ENCODE measurements around the gene TLR5.

TLR5 gene

GRCh38 chr1:223106856-223107255, 36.2 kb downstream of the TLR5 start:
- no peak for DNase-seq (ENCODE audit: low read depth)

DNA sequence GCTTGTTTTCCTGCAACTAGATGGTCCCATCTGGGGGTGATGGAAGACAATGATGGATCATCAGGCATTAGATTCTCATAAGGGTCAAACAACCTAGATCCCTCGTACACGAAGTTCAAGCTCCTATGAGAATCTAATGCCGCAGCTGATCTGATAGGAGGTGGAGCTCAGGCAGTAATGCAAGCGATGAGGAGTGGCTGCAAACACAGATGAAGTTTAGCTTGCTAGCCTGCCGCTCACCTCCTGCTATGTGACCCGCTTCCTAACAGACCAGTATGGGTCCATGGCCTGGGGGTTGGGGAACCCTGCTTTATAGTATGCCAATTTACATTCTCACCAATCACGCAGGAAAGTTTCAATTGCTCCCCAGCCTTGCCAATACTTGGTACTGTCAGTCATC, 37.5 kb downstream of the TLR5 start:
- no peak for DNase-seq (ENCODE audit: low read depth)

DNA sequence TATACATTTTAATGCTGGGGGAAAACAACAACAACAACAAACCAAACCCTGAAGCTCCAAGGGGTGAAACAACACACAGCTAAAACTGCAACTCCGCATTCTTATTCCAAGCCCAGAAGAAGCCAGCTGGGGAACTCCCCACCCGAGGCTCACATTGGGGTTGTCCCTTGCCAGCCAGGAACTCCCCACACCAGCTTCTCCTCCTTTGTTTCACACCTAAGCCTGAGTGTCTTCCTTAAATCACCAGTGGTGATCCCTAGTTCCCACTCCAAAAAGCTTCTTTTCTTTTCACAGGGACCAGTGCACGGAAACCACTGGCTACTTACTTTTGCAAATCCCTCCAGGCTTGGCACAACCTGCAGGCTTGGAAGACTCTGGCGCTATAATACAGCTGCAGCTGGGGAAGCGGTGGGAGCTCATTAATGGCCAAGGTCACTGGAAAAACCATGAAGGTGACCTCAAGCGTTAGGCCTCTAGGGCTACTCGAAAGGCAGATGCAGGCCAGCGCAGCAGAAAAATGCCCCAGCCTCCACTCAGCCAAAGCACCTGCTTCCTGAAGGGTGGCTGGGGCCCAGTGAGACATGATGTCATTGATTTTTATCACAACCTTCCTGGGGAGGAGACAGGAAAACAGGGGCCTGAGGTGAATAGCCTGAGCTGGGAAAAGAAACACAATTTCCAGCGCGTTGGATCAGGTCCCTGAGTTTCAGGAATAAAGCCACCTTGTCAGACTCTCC, 40.1 kb downstream of the TLR5 start:
- DNase-seq (ENCODE audit: low read depth): no peak

GRCh38 chr1:223097713-223098112, 45.3 kb downstream of the TLR5 start:
- no peak for DNase-seq (ENCODE audit: low read depth)

DNA sequence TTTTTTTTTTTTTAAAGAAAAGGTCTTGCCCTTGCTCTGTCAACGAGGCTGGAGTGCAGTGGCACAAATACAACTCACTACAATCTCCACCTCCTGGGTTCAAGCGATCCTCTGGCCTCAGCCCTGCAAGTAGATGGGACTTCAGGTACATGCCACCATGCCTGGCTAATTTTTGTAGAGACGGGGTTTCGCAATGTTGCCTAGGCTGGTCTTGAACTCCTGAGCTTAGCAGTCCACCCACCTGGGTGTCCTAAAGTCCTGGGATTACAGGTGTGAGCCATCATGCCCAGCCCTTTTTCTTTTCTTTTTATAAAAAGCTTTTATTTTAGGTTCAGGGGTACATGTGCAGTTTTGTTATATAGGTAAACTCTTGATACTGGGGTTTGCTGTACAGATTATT, 47.2 kb downstream of the TLR5 start:
- DNase-seq (ENCODE audit: low read depth): no peak

DNA sequence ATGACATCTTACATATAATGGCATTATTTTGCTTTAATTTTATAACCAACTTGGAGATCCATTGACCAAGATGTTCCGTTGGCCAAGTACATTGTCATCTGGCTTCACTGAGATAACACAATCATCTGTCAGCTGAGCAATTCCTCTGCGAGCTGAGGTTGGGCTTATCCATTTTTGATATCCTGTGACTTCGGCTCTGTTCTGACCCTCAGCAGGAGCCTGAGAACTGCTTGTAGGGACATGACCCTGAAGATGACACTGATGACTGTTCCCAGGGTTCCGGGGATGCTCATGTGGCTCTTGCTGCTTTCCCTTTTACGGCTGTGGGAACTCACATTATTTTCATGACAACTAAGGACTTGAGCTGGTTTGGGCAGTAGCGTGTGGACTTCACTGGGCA, 51.2 kb downstream of the TLR5 start:
- no peak for DNase-seq (ENCODE audit: low read depth)

DNA sequence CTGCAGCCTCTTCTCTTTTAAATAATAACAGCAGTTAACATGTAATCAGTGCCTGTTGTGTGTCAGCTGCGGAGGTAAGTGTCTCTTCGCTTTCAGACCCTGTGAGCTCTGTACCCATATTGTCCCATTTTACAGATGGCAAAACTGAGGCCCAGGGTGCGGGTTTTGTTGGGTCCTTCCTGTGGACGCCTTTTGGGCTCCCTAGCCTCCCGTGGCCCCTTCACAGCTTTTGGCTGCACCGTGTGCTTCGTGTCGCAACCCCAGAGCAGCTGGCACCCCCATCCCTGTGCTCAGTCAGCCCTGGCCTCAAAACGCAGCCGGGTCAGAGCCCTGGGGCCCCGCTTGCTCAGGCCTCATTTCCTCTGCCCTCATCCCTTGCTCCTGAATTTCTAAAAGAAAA, 53.8 kb downstream of the TLR5 start:
- no peak for DNase-seq (ENCODE audit: low read depth)

GRCh38 chr1:223088713-223089240, 54.3 kb downstream of the TLR5 start:
- no peak for DNase-seq (ENCODE audit: low read depth)

DNA sequence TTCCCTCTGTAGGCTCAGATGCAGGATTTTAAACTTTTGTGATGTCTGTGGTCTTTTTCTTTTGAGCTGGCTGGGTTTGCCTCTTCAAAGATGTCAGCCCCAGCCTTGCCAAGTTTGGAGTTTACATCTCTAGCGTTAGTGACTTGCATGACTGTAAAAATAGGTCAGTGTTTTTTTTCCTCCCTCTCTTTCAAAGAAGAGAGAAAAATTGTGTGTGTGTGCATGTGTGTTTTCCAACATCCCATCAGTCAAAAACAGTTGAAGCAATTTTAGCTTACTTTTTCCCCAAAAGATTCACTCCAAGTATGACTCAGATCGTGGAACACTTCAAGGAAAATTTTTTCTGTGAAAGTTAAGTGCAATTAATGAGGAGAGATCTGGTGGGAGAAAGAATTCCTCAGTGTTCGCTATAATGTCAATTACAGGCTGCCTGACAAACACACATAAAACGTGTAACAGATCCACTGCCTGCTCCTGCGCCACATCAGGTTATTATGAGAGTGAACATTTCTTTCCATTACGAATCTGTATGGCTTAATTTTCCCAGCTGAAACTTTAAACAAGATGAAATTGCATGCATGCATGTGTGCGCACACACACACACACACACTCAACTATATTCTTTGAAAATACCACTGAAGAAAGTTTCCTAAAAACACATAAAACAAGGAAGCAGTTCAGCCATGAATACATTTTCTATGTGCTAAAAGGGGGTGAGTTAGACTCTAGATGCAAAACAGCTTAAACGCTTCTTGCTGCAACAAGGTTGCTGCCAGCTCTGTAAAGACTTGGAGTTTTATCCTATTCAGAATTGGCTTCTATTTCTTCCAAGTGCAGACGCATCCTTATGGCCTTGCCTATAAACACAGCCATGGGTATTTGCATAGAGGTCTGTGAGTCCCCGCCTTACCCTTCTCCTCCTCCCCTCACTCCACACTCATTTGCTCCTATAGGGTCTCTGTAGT, 55.5 kb downstream of the TLR5 start:
- no peak for DNase-seq (ENCODE audit: low read depth)

- no peak for DNase-seq (ENCODE audit: low read depth)
Measured at GRCh38 chr1:223084464-223084866, 58.6 kb downstream of the TLR5 start.

DNA sequence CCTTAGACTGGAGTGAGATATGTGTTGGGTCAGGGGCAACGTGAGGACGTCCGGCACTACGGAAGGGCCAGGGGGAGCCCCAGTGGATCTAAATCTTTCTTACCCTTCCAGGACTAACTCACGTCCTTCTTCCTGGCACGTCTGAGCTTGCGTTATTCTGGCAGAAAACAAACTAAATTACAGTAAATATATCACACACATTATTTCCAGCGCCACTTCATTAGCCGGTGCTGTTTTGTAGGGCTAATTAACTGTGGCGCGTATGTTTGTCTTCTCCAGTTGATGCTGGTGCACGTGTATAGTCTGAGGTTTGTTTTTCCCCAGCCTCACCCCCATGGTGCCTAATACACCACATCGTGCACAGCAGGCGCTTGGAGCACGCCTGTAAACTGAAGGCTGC, 59.2 kb downstream of the TLR5 start:
- DNase-seq (ENCODE audit: low read depth): no peak

DNA sequence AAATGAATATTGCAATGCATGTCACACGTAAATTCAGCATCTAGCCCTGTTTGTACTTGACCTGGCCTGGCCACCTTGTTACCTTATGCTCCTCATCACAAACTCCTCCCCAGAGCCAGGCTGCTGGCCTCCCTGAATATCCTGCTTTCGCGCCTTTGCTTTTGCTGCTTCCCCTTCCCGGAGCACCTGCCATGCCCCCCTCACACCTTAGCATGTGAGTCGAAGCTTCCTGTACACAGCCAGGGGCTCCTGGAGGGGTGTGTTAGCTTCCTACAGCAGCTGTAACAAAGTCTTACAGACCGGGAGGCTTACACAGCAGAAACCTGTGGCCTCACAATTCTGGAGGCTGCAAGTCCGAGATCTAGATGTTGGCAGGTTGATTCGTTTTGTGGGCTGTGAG, 60.1 kb downstream of the TLR5 start:
- no peak for DNase-seq (ENCODE audit: low read depth)

GRCh38 chr1:223081181-223081994, 61.7 kb downstream of the TLR5 start:
- DNase-seq (ENCODE audit: low read depth): peak; percentile 35

DNA sequence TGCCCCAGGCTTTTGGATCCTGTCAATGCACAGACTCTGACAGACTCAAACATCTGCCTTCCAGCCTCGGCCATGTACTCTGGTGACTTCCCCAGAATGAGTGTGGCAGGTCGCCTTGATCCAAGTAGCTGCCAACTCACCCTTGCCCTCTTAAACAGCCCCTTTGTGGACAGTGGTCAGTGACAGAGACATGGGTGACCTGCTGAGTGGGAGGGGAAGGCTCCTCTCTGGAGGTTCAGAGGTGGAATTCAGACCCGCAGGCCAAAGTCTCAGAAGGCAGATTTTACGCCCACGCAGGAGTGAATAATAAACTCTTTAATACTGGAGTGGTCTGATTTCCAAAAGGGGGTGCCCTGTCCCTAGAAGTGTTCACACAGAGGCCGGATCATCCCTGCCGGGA, 63.5 kb downstream of the TLR5 start:
- no peak for DNase-seq (ENCODE audit: low read depth)

GRCh38 chr1:223077247-223077833, 65.7 kb downstream of the TLR5 start:
- DNase-seq (ENCODE audit: low read depth): no peak

DNA sequence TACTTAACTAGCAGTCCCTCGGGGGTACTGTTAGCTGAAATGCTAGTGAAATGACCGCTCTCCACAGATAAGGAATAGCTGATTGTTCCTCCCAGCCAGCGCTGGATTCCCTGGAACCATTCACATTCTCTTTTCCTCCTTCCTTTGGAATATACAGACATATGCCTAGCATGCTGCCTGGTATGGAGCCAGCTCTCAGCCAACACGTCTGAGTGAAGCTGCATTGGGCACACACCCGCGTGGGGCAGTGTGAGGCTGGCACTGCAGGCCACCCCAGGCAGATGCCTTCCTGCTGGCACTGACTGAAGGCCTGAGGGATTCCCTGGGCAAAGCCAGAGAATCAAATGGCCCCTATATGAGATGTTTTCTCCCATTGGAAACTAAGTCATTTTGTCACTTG, 66.7 kb downstream of the TLR5 start:
- no peak for DNase-seq (ENCODE audit: low read depth)

GRCh38 chr1:223075834-223076233, 67.2 kb downstream of the TLR5 start:
- DNase-seq (ENCODE audit: low read depth): no peak

DNA sequence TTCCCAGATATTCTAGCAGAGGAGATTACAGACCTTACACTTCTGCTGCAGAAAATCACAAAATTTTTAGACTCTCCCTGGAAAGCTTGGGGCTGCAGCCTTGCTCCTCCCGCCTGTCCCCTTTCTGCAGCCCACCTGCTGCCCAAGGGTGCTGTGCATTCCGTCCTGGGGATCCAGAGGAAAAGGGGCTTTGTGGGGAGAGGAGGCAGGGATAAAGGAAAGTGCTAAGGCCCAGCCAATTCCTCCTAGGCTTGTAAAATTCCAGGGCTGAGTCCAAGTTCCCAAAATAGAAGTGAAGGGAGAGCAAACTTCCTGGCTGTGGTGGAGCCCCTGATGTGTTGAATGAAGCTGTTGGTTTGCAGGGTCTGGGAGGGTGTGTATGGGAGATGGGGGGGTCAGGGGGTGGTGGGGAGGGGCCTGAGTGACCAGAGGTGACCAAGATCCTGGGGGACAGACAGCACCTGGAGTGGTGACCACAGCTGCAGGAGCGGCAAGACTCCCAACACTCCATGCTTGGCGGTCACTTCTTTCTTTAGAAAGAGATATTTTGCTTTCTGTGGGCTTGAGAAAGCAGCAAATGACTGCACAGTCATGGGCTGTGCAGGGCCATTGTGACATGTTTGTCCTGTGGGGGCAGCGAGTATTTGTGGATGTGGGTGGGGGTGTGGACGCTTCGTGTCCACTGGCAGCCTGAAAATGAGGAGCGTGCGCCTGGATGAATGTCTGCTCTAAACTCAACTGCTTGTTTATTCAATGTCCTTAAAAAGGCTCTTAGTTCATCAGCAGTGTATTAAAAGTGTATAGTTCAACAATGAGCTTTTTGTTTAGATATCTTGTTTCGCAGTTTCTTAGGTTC, 68.4 kb downstream of the TLR5 start:
- DNase-seq (ENCODE audit: low read depth): no peak

DNA sequence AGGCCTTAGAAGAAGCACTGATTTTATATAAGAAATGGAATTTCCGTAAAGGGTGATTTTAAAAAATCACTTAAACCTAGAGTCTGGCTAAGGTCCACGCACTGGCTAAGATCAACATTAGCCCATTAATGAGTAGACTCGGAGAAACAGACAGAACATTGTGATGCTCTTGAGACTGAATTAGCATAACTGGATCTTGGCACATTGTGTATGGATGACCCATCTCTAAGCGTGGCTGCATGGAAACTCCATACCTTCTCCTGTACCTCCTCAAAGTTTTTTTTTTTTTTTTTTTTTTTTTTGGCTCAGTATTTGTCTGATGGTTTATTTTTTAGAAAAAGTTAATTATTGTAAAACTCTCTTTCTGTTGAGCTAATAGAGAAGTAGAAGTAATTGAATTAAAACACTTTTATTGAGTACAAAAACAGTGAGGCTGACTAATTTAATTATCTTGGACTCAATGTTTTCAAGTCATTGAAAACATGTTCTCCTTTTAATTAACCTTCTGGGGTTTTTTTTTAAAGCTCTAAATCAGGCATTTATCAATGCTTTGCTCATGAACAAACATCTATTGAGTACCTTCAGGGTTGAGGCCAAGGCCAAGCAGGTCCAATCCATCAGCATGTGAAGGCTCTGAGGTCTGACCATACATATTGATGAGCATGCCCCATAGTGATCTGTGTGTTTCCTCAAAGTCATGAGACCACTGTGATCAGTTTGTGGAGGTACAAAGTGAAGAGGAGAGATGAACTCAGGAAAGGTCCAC, 74.0 kb downstream of the TLR5 start:
- DNase-seq (ENCODE audit: low read depth): no peak

- no peak for DNase-seq (ENCODE audit: low read depth)
Measured at GRCh38 chr1:223067914-223068313, 75.1 kb downstream of the TLR5 start.

Measured in stimulated activated CD8-positive, alpha-beta memory T cell treated with anti-CD3 and anti-CD28 coated beads, Interleukin-15, amount 100 ng/mL, for 24 hours (primary cell).